GM23338 (cell line): Measurements from ENCODE around the gene GCNT2. TPM values are rescaled to one million over a fixed set of nuclear protein-coding genes. Genes with fewer than 3 reads are reported as not detected.
"Not testable (repeated sequence)": the region's sequence is repeated elsewhere in the genome, so short reads cannot be mapped to it uniquely, and the experiment has no call there.

ENCODE experiments used
- ATAC-seq: fragments of 200-7000 bp; cut with Tn5 transposase; 3 replicates; pipeline ENCODE4 v1.9.1; 2020
- DNase-seq: peaks from one replicate; pipeline ENCODE4 v3.0.0-alpha.2; 2015; ENCODE audit warnings: low spot score
- H2AFZ ChIP-seq: fragments of 200-600 bp; sonication (generic); 2 replicates; pipeline ENCODE4 v1.8.0; 2016; ENCODE audit warnings: antibody characterized with exemption, mild to moderate bottlenecking, moderate library complexity
- H3F3A ChIP-seq: fragments of 200-600 bp; sonication (generic); replicated peaks from 2 replicates; pipeline ENCODE4 v1.8.0; 2017; ENCODE audit warnings: antibody characterized with exemption, mixed run types, low read depth
- H3K27ac ChIP-seq: fragments of 200-600 bp; sonication (generic); 2 replicates; pipeline ENCODE4 v1.6.1; 2016; ENCODE audit warnings: low read depth
- H3K27me3 ChIP-seq: fragments of 200-600 bp; sonication (generic); 2 replicates; pipeline ENCODE4 v1.8.0; 2016; ENCODE audit warnings: mild to moderate bottlenecking, mixed run types, moderate library complexity; ENCODE audit not compliant: insufficient read depth
- H3K36me3 ChIP-seq: fragments of 200-600 bp; sonication (generic); 2 replicates; pipeline ENCODE4 v1.8.0; 2016; ENCODE audit warnings: mild to moderate bottlenecking; ENCODE audit not compliant: insufficient read depth
- H3K4me1 ChIP-seq: fragments of 200-600 bp; sonication (generic); 2 replicates; pipeline ENCODE4 v1.8.0; 2016; ENCODE audit warnings: mild to moderate bottlenecking, moderate library complexity; ENCODE audit not compliant: insufficient read depth
- H3K4me2 ChIP-seq: fragments of 200-600 bp; sonication (generic); 2 replicates; pipeline ENCODE4 v1.7.1; 2017; ENCODE audit warnings: mixed run types
- H3K4me3 ChIP-seq: fragments of 200-600 bp; sonication (generic); 2 replicates; pipeline ENCODE4 v1.6.1; 2016; ENCODE audit warnings: mixed run types
- H3K79me2 ChIP-seq: fragments of 200-600 bp; sonication (generic); replicated peaks from 2 replicates; pipeline ENCODE4 v1.8.0; 2017; ENCODE audit warnings: mild to moderate bottlenecking; ENCODE audit not compliant: insufficient read depth
- H3K9me2 ChIP-seq: fragments of 200-600 bp; sonication (generic); 2 replicates; pipeline ENCODE4 v1.8.0; 2017; ENCODE audit not compliant: insufficient read depth
- H4K20me1 ChIP-seq: fragments of 200-600 bp; sonication (generic); replicated peaks from 2 replicates; pipeline ENCODE4 v1.8.0; 2017; ENCODE audit warnings: mild to moderate bottlenecking; ENCODE audit not compliant: insufficient read depth
- H3K27ac Mint-ChIP-seq: 2 replicates; pipeline ENCODE4 v1.8.0; 2020; ENCODE audit warnings: inconsistent platforms, mild to moderate bottlenecking, moderate library complexity, mixed read lengths
- H3K27me3 Mint-ChIP-seq: 3 replicates; pipeline ENCODE4 v1.8.0; 2022; ENCODE audit warnings: low read depth, mild to moderate bottlenecking, moderate library complexity, mixed read lengths, inconsistent platforms; ENCODE audit not compliant: insufficient read depth, poor library complexity
- H3K36me3 Mint-ChIP-seq: 3 replicates; pipeline ENCODE4 v1.8.0; 2021; ENCODE audit warnings: low read depth, mild to moderate bottlenecking, inconsistent platforms, moderate library complexity, mixed read lengths
- H3K4me1 Mint-ChIP-seq: 3 replicates; pipeline ENCODE4 v1.8.0; 2020; ENCODE audit warnings: mild to moderate bottlenecking, inconsistent platforms, mixed read lengths
- H3K4me3 Mint-ChIP-seq: 3 replicates; pipeline ENCODE4 v1.8.0; 2021; ENCODE audit warnings: moderate library complexity, mild to moderate bottlenecking, inconsistent platforms, mixed read lengths
- H3K9me3 Mint-ChIP-seq: 3 replicates; pipeline ENCODE4 v1.8.0; 2020; ENCODE audit warnings: moderate library complexity, mild to moderate bottlenecking, inconsistent platforms, mixed read lengths
- CREB1 ChIP-seq: fragments of 250-450 bp; sonication (Bioruptor Pico); IDR thresholded peaks from 2 replicates; pipeline ENCODE4 v1.5.0; 2020; ENCODE audit warnings: low read depth, mild to moderate bottlenecking, moderate library complexity
- ETS1 ChIP-seq: IDR thresholded peaks from 2 replicates; pipeline ENCODE4 v1.6.1; 2016; ENCODE audit warnings: antibody characterized with exemption
- STAT1 ChIP-seq: IDR thresholded peaks from one replicate; pipeline ENCODE4 v1.6.1; 2016; ENCODE audit warnings: antibody characterized with exemption; ENCODE audit not compliant: unreplicated experiment
- ZNF114 ChIP-seq: fragments of 250-450 bp; sonication (Bioruptor Pico); IDR thresholded peaks from 2 replicates; pipeline ENCODE4 v1.5.0; 2020; ENCODE audit warnings: mild to moderate bottlenecking, moderate library complexity
- ZNF462 ChIP-seq: fragments of 250-450 bp; sonication (Bioruptor Pico); IDR thresholded peaks from 2 replicates; pipeline ENCODE4 v1.5.0; 2020; ENCODE audit warnings: mild to moderate bottlenecking, moderate library complexity
- polyA plus RNA-seq: library from polyadenylated mRNA; unstranded; fragments of >200 nt; fragmentation: Nextera tagmentation; extraction: Ambion mirVana; gene quantifications from 2 replicates; pipeline ENCODE4 v1.2.1, GENCODE V29; 2016
- total RNA-seq: library from RNA; depleted of rRNA; stranded (reverse); fragments of >200 nt; shearing (Covaris generic); gene quantifications from 2 replicates; pipeline ENCODE4 v1.2.3, GENCODE V29; 2014

Gene GCNT2
- total and polyA plus RNA-seq, 2 experiments from 2014 or later, result 28.3 to 137 TPM

- TF ChIP-seq ZNF462 (no peak), ETS1 (no peak), STAT1 (no peak), CREB1 (CRISPR knock-in tag) (no peak), ZNF114 (CRISPR knock-in tag) (no peak)
Observed at GRCh38 chr6:10659699-10660348, 138.7 kb downstream of the GCNT2 start (continued).

GRCh38 chr6:10660431-10661191, 139.5 kb downstream of the GCNT2 start:
- H2AFZ ChIP-seq, result peak overlapping the region; percentile 61
- not testable (repeated sequence) for H3K27ac Mint-ChIP-seq, H4K20me1 ChIP-seq, H3K27me3 Mint-ChIP-seq, H3F3A ChIP-seq, ATAC-seq, H3K79me2 ChIP-seq, H3K36me3 ChIP-seq, H3K4me1 Mint-ChIP-seq, H3K27ac ChIP-seq, H3K4me1 ChIP-seq, H3K36me3 Mint-ChIP-seq
- DNase-seq, result peak; percentile 7
- Mint-ChIP-seq H3K4me3 (peak overlapping the region; percentile 57), H3K9me3 (peaks cover 14% of the 10 kb centered on the region; the same call in 2 of the 3 replicates)
- H3K4me3 ChIP-seq, result peak overlapping the region; percentile 73
- 0 out of 2 replicates have a peak, but pooled peaks cover 16% of the 10 kb centered on the region for H3K9me2 ChIP-seq
- H3K27me3 ChIP-seq, result peaks cover 13% of the 10 kb centered on the region
- H3K4me2 ChIP-seq, result peak overlapping the region; percentile 84
